Stimulated activated naive CD8-positive, alpha-beta T cell treated with anti-CD3 and anti-CD28 coated beads, Interleukin-15, Interleukin-2, amounts not matched to agents 100 U/mL and 50 U/mL, for 24 hours (primary cell): Measurements from ENCODE around the gene INF2.

Source experiments
- ATAC-seq: fragments of 150-1000 bp; cut with Tn5 transposase; one replicate; pipeline ENCODE4 v1.10.0; 2021
- DNase-seq: peaks from one replicate; pipeline ENCODE4 v3.0.0; 2021

Gene INF2

GRCh38 chr14:104676694-104677511 lies 12.5 kb upstream of the INF2 start:
- DNase-seq (peak; percentile 76), ATAC-seq (peak; percentile 42)

DNA sequence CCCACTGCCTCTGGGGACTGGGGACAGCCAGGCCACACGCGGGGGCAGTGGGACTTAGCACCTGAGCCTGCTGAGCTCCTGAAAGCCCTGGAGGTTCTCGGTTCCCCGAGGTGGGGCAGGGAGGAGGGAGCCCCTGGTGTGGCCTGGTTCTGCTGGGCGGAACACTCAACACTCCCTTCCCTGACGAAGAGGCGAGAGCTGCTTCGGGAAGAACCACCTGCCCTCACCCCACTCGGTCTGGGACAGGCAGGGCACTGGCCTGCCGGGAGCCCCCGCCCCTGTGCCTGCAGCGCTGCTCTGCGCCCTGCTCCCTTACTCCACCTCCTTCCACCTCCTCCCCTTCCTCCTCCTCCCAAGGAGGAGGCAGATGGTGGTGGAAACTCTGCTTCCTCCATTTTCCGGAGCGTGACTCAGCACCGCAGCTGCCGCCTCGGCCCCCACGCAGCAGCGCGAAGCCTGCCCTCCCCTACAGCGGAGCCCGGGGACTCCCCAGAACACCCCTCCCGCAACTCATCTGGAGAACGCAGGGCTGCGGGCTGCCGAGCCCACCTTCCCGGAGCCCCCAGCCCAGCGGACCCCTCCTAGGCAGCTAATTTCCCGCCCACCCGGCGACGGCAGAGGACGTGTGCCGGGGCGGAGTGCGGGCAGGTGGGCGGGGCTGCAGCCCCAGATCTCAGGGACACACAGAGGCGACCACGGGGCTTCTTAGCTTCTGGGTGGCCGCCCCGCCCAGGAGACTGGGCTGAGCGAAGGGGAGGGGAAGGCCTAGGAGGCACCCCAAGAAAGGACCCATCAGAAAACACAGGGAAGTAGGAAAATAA lies 11.7 kb upstream of the INF2 start:
- peak; percentile 83 for ATAC-seq
- DNase-seq, result peak; percentile 84

DNA sequence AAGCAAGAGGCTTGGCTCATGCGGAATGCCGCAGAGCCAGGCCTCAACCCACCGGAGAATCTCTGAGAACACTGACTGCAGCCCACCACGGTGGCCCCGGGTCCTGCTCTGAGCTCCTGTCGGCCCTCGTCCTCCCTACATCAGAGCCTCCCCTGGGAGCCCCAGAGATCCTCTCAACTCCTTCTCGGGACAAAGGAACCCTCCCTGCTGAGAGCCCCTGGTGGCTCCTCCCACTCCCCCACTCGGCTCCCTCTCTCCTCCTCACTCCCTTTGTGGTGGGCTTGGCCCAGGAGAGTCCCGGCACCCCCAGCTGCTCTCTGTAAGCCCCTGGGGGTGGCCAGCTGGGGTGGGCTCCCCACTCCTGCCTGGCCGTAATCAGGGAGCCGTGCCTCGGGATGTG lies 11.1 kb upstream of the INF2 start:
- no peak for ATAC-seq
- peak; percentile 32 for DNase-seq

DNA sequence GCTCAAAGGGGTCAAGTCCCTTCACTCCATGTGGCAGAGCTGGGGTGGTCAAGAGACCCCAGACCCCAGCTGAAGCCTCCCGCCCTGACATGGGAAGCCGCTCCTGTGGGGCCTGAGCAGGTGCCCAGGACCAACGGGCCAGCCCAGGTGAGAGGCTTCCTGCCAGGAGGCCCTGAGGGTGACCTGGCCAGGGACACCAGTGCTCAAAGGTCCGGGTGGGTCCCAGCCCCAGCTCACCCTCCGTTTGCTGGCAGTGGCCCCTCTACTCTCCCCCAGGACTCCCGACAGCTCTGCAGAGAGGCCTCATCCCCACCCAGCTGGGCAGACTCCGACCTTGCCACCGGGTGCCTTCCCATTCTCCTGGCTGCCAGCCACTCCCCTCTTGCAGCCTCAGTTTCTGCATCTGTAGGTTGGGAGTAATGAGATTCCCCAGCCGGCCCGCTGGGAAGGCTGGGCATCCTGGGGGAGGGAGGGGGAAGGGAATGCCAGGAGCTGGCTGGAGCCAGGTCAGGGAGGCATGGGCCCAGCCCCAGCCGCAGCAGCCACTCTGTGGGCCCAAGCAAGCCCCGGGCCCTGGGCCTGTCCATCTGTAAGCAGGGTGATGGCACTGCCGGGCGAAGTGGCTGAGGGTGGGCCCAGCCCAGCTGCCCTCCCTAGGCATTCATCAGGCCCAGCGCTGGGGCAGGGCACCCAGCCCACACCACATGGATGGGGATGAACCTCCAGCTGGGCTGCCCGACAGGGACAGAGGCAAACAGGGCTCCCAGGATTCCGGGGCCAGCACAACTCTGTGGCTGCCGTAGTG lies 10.3 kb upstream of the INF2 start:
- DNase-seq, result no peak

GRCh38 chr14:104680056-104680805 lies 9.2 kb upstream of the INF2 start:
- ATAC-seq (no peak), DNase-seq (no peak)

More for the DNA sequence above, 10.3 kb upstream of the INF2 start:
- ATAC-seq, result no peak

DNA sequence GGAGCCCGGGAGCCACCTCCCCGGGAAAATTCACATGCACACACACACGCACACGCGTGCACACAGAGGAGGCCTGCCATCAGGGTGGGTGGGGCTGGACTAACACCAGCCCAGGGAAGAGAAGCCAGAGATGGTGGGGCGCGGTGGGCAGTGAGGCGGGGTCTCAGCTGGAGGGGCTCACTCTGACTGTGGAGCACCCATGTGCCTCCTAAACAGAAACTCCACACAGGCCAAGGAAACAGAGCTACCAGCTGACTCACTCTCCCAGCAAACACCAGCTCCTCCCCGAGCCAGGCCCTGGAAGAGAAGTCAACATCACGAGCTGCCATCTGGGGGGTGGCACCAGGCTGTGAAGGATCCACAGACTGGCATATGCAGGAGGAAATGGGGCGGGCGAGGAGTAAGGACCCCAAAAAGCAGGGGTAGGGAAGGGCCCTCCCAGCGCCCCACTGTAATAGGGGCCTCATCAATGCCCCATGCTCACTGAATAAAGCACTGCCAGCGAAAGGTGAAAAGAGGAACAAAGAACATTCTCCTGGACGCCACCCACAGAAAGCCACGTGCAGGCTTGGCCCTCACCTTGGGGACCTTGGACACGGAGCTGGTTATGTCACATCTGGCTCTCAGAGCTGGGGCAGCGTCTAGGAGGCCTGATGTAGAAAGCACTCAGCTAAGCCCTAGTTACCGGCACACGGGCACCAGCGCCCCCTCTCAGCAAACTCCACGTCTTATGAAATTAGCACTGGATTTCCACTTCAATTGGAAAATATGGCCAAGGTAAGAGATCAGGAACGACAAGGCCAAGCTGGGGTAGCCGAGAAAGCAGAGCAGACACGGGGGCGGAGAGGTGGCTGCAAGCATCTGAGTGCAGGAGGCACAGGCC lies 8.4 kb upstream of the INF2 start:
- DNase-seq (no peak), ATAC-seq (no peak)

- no peak for DNase-seq
- ATAC-seq, result no peak
These were observed 7.7 kb upstream of the INF2 start for GRCh38 chr14:104681689-104682074.

DNA sequence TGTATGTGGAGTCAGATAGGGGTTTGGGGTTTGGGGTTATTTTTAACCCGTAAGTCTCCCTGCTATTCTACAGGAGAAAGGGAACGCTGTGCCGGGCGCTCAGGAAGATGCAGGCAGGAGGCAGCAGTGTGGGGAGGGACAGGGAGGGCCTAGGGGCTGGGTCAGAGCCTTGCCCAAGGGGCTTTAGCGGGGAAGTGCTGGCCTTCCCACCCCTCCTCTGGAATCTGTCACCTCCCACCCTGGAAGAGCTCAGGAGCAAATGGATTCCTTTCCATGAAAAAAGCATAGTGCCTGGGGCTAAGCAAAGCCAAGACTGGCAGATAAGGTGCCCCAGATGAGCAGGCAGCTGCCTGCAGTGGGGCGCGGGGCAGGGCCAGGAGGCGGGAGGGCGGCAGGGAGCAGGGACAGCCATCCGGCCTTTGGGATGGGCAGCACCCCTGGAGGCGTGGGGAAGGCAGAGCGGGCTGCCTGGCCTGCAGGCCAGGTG lies 7.3 kb upstream of the INF2 start:
- no peak for ATAC-seq
- no peak for DNase-seq

- DNase-seq, result no peak
- ATAC-seq, result no peak
These were observed 5.6 kb upstream of the INF2 start for GRCh38 chr14:104683653-104684448.

DNA sequence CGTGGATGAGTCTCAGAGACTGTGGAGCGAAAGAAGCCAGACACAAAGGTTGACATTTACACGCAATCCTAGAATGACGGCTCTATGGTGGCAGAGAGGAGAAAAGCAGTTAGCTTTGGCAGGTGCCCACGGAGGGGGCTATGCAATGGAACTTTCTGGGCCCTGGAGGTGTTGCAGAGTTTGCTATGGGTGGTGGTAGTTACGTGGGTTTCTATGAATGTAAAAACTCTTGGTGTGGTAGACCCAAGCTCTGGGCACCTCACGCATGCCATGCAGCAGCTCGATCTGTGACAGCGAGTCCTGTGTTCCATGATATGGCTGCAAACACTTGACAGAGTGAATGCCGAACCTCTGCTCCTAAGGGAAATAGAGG lies 5.0 kb upstream of the INF2 start:
- DNase-seq (no peak), ATAC-seq (no peak)

- ATAC-seq, result no peak
These were observed 4.0 kb upstream of the INF2 start for GRCh38 chr14:104685216-104685997.

GRCh38 chr14:104685998-104686610 lies 3.3 kb upstream of the INF2 start:
- ATAC-seq (no peak), DNase-seq (no peak)

More at GRCh38 chr14:104685216-104685997, 4.0 kb upstream of the INF2 start:
- no peak for DNase-seq

DNA sequence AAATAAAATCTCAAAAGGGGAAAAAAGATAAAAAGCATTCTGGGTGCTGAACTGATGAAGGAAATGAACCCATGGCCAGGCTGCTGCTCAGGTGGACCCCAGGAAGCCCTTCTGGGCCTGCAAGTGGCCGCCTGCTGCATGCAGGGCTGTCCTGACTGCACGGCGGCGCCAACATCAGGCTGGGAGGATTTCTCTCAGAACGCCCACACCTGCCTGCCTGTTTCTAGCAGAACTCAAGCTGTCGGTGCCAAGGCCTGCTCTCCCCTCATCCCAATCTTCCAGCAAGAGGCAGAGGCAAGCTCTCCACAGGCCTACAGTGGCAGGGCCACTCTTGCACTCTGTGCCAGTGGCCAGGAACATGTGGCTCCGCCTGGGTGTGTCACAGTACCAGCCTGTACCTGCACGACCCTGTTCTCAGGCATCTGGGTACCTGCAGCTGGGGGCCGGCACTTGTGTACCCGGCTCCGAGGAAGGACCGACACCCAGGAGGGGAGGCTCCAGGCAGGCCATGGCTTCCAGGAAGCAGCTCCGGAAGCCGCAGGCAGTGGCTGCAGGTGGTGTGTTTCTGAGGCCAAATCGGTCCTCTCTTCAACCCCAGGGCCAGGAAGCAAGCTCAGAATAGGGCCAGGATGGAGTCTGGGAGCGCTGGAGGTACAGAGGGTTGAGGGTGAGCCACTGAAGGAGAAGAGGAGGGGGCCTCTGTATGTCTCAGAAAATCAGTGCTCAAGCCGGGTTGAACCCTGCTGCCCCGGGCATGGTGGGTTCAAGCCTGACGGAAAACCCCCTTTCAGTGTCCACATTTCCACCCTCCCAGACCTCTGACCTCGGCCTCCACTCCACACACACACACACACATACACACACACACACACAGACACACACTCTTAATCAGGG lies 2.5 kb upstream of the INF2 start:
- DNase-seq (no peak), ATAC-seq (no peak)

DNA sequence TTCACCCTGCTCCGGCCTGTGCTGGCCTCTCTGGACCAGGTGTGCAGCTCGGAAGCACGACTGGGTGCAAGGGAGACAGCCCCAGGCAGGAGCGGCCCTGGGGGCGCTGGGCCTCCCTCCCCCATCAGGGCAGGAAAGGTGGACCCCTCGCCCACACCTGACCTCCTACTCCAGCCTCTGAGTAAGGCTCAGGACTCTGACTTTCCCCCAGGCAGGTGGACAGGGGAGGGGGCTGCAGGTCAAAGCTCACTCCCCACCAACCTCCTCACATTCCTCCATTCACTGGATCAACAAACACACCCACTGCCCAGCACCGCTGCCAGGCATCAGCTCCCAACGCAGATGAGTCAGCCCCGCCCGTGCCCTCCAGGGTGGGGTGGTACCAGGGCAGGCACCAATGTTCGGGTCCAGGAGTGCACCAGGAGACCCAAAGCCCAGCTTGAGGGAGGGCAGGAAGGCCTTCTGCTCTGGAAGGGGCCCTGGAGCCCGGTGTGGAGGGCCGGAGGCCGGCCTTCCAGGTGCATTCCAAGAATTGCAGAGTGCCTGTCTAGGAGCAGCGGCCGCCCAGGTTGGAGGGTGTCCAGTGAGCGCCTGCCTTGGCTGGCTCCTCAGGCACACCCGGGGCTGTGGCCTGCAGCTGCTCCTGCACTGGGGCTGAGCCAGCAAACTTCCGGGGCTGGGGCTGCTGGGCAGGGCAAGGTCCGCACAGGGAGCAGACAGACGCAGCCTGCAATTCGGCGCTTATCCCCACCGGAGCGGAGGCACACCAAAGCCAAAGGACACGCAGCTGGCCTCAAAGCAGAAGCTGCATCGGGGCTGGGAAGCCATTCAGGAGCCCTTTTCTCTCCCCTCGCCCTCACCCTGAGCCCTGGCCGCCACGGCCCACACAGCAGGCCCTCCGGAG lies 1.6 kb upstream of the INF2 start:
- DNase-seq, result no peak
- ATAC-seq, result no peak

GRCh38 chr14:104688505-104689108 lies 811 bp upstream of the INF2 start:
- ATAC-seq (no peak), DNase-seq (peak; percentile 57)
